CD4-positive, CD25-positive, alpha-beta regulatory T cell (primary cell): ENCODE measurements around the gene AIP. TPM values are rescaled to one million over a fixed set of nuclear protein-coding genes. Genes with fewer than 3 reads are reported as not detected.
A peak's percentile ranks its signal among the peaks of the same experiment; 100 is the strongest.

ENCODE experiments used
- ATAC-seq, 2 donors: fragments of 150-1000 bp; cut with Tn5 transposase; one replicate each; pipeline ENCODE4 v1.10.0; 2021; ENCODE audit warnings: low read depth in 2 of 2, moderate number of reproducible peaks in 2 of 2, moderate library complexity in 1 of 2
- DNase-seq, 3 donors: peaks; one replicate each; pipeline versions ENCODE4 v3.0.0 to v3.0.0-alpha.2; 2012 to 2022; ENCODE audit warnings: mixed read lengths in 1 of 3
- H3K27ac ChIP-seq: one replicate; pipeline ENCODE4 v1.7.0; 2013; ENCODE audit warnings: mild to moderate bottlenecking, low read length; ENCODE audit not compliant: insufficient read depth, poor library complexity, severe bottlenecking
- H3K27me3 ChIP-seq: one replicate; pipeline ENCODE4 v1.7.0; 2013; ENCODE audit warnings: low read length; ENCODE audit not compliant: control insufficient read depth, insufficient read depth
- H3K36me3 ChIP-seq: one replicate; pipeline ENCODE4 v1.7.0; 2013; ENCODE audit warnings: mild to moderate bottlenecking, low read length, moderate library complexity; ENCODE audit not compliant: control insufficient read depth, insufficient read depth
- H3K4me1 ChIP-seq: 2 replicates; pipeline ENCODE4 v1.7.0; 2013; ENCODE audit warnings: mild to moderate bottlenecking, low read length; ENCODE audit not compliant: insufficient read depth, control insufficient read depth, poor library complexity, severe bottlenecking
- H3K4me3 ChIP-seq: one replicate; pipeline ENCODE4 v1.7.0; 2013; ENCODE audit warnings: low read depth, mild to moderate bottlenecking, low read length, moderate library complexity
- H3K9me3 ChIP-seq, 2 experiments: 1 replicate in 1 of 2; 2 replicates in 1 of 2; pipeline ENCODE4 v1.7.0; 2013; ENCODE audit warnings: low read length in 2 of 2, mild to moderate bottlenecking in 1 of 2, moderate library complexity in 1 of 2; ENCODE audit not compliant: control insufficient read depth in 2 of 2
- H3K27ac Mint-ChIP-seq, 3 donors: one replicate each; pipeline ENCODE4 v1.8.0; 2020 to 2022; ENCODE audit warnings: mild to moderate bottlenecking in 3 of 3, mixed read lengths in 3 of 3, moderate library complexity in 2 of 3
- H3K27me3 Mint-ChIP-seq: one replicate; pipeline ENCODE4 v1.8.0; 2022; ENCODE audit warnings: mild to moderate bottlenecking, mixed read lengths
- H3K36me3 Mint-ChIP-seq: one replicate; pipeline ENCODE4 v1.8.0; 2020; ENCODE audit warnings: mixed read lengths
- H3K4me1 Mint-ChIP-seq, 4 donors: one replicate each; pipeline ENCODE4 v1.8.0; 2020 to 2022; ENCODE audit warnings: mixed read lengths in 4 of 4, mild to moderate bottlenecking in 1 of 4
- H3K4me3 Mint-ChIP-seq, 4 donors: one replicate each; pipeline ENCODE4 v1.8.0; 2020 to 2022; ENCODE audit warnings: mild to moderate bottlenecking in 4 of 4, mixed read lengths in 4 of 4, moderate library complexity in 3 of 4
- H3K9me3 Mint-ChIP-seq, 7 donors: one replicate each; pipeline ENCODE4 v1.8.0; 2020 to 2022; ENCODE audit warnings: mixed read lengths in 7 of 7, mild to moderate bottlenecking in 3 of 7, moderate library complexity in 2 of 7
- polyA plus RNA-seq, 4 donors: library from polyadenylated mRNA; unstranded; fragments of 300-500 nt; fragmentation: Illumina TruSeq; gene quantifications; one replicate each; pipeline ENCODE4 v1.2.3, GENCODE V29; 2021
- total RNA-seq: library from RNA; stranded (reverse); gene quantifications from one replicate; pipeline ENCODE4 v1.2.3, GENCODE V29; 2022

The AIP gene
- total and polyA plus RNA-seq, 5 donors from 2014 or later, result 124 to 234 (median 213) TPM

DNA sequence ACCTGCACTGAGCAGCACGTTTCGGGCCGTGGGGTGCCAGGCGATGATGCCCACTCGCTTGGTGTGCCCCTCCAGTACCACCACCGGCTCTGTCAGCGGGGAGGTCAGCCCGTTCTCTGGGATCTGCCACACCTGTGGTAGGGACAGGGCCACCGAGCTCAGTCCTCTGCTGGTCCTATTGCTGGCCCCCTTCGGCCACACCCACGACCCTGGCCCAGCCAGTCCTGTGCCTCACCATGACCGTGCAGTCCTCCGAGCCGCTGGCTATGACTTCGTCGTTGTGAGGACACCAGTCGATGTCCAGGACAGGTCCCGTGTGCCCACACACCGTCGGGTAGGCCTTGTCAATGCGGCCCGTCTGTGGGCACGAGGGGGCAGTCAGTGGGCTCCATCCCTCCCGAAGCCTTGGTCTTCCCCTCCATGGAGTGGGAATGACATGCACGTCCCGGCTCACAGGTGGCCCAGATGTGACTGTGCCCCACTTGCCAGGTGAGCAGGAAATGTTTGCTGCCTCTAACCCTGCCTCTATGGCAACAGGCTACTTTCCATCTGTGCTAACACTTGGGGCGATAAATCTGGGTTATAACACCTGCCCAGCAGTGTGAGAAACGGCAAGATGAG is 41.0 kb upstream of the AIP start:
- Histone ChIP-seq H3K27ac (peak overlapping the region; percentile 94), H3K36me3 (no peaks in the 10 kb centered on the region), H3K9me3 (no peaks in the 10 kb centered on the region), H3K27me3 (no peaks in the 10 kb centered on the region), H3K4me1 (peaks cover 93% of the 10 kb centered on the region), H3K4me3 (no peak overlapping the region)
- ATAC-seq, result no peak
- Mint-ChIP-seq H3K36me3 (peaks cover under 1% of the 10 kb centered on the region), H3K4me1 (peaks cover 11 to 79% (median 48%) of the 10 kb centered on the region in 4 donors), H3K9me3 (peaks cover 0 to 2% (median 0%) of the 10 kb centered on the region in 7 donors), H3K4me3 (peak overlapping the region; percentile 57 to 94 (median 74)), H3K27ac (peak overlapping the region; percentile 76 to 90 (median 89)), H3K27me3 (no peaks in the 10 kb centered on the region)
- peak in 2 of 3 donors; percentile 43 to 54 for DNase-seq

GRCh38 chr11:67442504-67443404 is 40.1 kb upstream of the AIP start:
- H3K4me1 Mint-ChIP-seq, result peaks cover 11 to 85% (median 51%) of the 10 kb centered on the region in 4 donors
- H3K27ac Mint-ChIP-seq, result peak overlapping the region; percentile 50 to 90 (median 89)
- peaks cover 97% of the 10 kb centered on the region for H3K4me1 ChIP-seq
- H3K27me3 ChIP-seq, result no peaks in the 10 kb centered on the region
- no peaks in the 10 kb centered on the region for H3K36me3 Mint-ChIP-seq
- H3K9me3 Mint-ChIP-seq, result peaks cover 0 to 2% (median 0%) of the 10 kb centered on the region in 7 donors
- H3K4me3 Mint-ChIP-seq, result peak overlapping the region; percentile 57 to 94 (median 74)
- no peak for ATAC-seq
- no peaks in the 10 kb centered on the region for H3K9me3 ChIP-seq
- H3K36me3 ChIP-seq, result no peaks in the 10 kb centered on the region
- H3K4me3 ChIP-seq, result no peak overlapping the region
- DNase-seq, result no peak
- peak overlapping the region; percentile 94 for H3K27ac ChIP-seq
- no peaks in the 10 kb centered on the region for H3K27me3 Mint-ChIP-seq

GRCh38 chr11:67445515-67445914 is 37.3 kb upstream of the AIP start:
- Histone ChIP-seq H3K4me1 (peaks cover 86% of the 10 kb centered on the region), H3K36me3 (no peaks in the 10 kb centered on the region), H3K27me3 (no peaks in the 10 kb centered on the region), H3K27ac (peak overlapping the region; percentile 94), H3K4me3 (no peak overlapping the region), H3K9me3 (no peaks in the 10 kb centered on the region)
- no peak for DNase-seq
- peaks cover 11 to 82% (median 48%) of the 10 kb centered on the region in 4 donors for H3K4me1 Mint-ChIP-seq
- no peaks in the 10 kb centered on the region for H3K27me3 Mint-ChIP-seq
- peak overlapping the region; percentile 96 to 97 (median 97) for H3K27ac Mint-ChIP-seq
- H3K36me3 Mint-ChIP-seq, result no peaks in the 10 kb centered on the region
- no peak for ATAC-seq
- H3K9me3 Mint-ChIP-seq, result peaks cover 0 to 2% (median 0%) of the 10 kb centered on the region in 7 donors
- H3K4me3 Mint-ChIP-seq, result peak overlapping the region; percentile 83 to 91 (median 89)

GRCh38 chr11:67448220-67448609 is 34.6 kb upstream of the AIP start:
- peak overlapping the region in 2 of 4 donors; percentile 44 to 78 for H3K4me3 Mint-ChIP-seq

DNA sequence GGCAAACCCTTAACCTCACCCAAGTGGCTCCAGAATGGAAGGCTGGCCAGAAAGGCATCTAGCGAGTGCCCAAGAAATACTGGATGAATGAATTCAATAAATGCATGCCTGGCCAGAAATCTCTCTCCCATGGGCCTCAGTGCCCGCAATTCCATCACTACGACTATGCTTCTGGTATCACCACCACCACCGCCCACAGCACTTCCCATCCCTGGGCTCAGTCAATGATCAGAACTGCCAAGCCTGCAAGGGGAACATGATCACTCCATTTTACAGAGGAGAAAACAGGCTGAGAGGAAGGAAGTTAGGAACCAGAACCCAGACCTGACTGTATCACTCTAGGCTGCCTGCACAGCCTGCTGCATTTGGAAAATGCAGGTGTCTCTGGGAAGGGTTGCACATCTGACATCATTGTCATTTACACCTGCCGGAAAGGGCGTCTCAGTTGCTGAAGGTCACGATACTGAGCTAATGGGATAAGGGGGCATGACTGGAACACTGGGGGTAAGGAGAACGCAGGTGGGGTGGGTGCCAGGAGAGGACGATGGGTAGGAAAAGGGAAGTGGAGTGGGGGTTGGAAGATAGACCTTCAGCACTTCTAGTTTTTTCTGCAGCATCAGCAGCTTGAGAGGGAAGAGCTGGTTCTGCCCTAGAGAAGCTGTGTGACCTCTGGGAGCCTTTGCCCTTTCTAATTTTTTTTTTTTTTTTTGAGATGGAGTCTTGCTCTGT is 33.5 kb upstream of the AIP start:
- no peaks in the 10 kb centered on the region for H3K27me3 Mint-ChIP-seq
- no peaks in the 10 kb centered on the region for H3K36me3 ChIP-seq
- no peak overlapping the region for H3K27ac ChIP-seq
- H3K27me3 ChIP-seq, result no peaks in the 10 kb centered on the region
- no peak overlapping the region for H3K4me3 ChIP-seq
- H3K4me3 Mint-ChIP-seq, result peak overlapping the region in 1 of 4 donors; percentile 53
- H3K27ac Mint-ChIP-seq, result peak overlapping the region; percentile 7 to 97 (median 54)
- peaks cover 51% of the 10 kb centered on the region for H3K4me1 ChIP-seq
- H3K9me3 ChIP-seq, result no peaks in the 10 kb centered on the region
- H3K9me3 Mint-ChIP-seq, result no peaks in the 10 kb centered on the region
- no peak for DNase-seq
- H3K36me3 Mint-ChIP-seq, result no peaks in the 10 kb centered on the region
- no peak for ATAC-seq
- H3K4me1 Mint-ChIP-seq, result peaks cover 5 to 57% (median 32%) of the 10 kb centered on the region in 4 donors

More at GRCh38 chr11:67448220-67448609, 34.6 kb upstream of the AIP start:
- no peaks in the 10 kb centered on the region for H3K27me3 Mint-ChIP-seq
- H3K4me1 ChIP-seq, result peaks cover 61% of the 10 kb centered on the region
- ATAC-seq (no peak), DNase-seq (no peak)
- H3K9me3 Mint-ChIP-seq, result peaks cover 0 to 2% (median 0%) of the 10 kb centered on the region in 7 donors
- no peak overlapping the region for H3K4me3 ChIP-seq
- no peaks in the 10 kb centered on the region for H3K36me3 Mint-ChIP-seq
- peak overlapping the region; percentile 60 to 97 (median 79) for H3K27ac Mint-ChIP-seq
- H3K27ac ChIP-seq, result peak overlapping the region; percentile 48
- H3K27me3 ChIP-seq, result no peaks in the 10 kb centered on the region
- no peaks in the 10 kb centered on the region for H3K36me3 ChIP-seq
- H3K4me1 Mint-ChIP-seq, result peaks cover 5 to 64% (median 36%) of the 10 kb centered on the region in 4 donors
- H3K9me3 ChIP-seq, result no peaks in the 10 kb centered on the region

DNA sequence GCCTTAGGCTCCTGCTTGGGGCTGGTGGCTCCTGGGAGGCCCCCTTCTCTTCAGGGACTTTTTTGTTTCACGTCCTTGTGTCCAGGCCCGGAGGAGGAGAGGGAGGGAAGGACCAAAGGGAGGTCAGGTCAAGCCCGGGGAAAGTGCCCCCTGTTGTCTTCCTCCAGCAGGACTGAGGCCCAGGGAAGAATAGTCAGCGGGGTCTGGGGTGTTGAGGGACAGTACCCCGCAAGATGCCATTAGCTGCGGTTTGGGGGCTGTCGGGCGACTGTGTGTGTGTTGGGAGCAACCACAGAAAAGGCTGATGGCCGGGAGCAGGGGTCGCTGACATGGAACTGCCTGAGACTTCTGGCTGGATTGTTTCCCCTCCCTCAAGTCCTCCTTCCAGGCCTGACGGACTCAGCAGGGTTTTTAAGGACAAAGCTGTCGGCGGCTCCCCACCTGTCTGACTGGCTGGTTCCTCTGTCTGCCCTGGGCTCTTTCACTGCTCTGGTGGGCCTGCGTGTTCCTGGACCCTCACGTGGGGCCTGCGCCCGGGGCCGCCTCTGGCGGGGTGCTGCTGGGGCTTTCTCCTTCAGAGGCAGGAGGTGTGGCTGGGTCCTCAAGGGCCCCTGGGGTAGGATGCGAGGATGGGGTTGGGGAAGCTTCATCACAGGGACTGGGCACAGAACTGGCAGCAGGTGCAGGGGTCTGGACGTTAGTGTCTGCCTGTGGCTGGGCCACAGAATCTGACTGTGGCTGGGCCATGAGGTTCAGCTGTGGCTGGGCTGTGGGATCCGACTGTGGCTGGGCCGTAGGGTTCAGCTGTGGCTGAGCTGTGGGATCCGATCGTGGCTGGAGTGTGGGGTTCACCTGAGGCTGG is 31.8 kb upstream of the AIP start:
- no peak for ATAC-seq
- Mint-ChIP-seq H3K36me3 (no peaks in the 10 kb centered on the region), H3K27ac (no peak overlapping the region), H3K27me3 (no peaks in the 10 kb centered on the region), H3K9me3 (no peaks in the 10 kb centered on the region), H3K4me1 (peaks cover 5 to 41% (median 19%) of the 10 kb centered on the region in 4 donors), H3K4me3 (no peak overlapping the region)
- no peak for DNase-seq
- Histone ChIP-seq H3K9me3 (no peaks in the 10 kb centered on the region), H3K4me1 (peaks cover 34% of the 10 kb centered on the region), H3K27me3 (no peaks in the 10 kb centered on the region), H3K27ac (no peak overlapping the region), H3K4me3 (no peak overlapping the region), H3K36me3 (no peaks in the 10 kb centered on the region)

DNA sequence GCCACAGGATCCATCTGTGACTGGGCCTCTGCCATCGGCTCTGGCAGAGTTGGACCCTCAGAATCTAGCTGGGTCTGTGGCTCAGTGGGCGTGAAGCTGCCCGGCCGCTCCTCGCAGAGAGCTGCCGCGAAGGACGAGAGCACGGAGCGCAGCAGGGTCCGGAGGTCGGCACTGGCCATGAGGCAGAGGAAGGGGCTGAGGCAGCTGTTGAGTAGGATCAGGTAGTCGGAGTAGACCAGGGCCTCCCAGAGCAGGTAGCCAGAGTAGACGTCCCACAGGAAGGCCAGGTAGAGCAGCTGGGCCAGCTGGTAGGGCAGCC is 31.2 kb upstream of the AIP start:
- Mint-ChIP-seq H3K9me3 (no peaks in the 10 kb centered on the region), H3K4me3 (no peak overlapping the region)
- peaks cover 28% of the 10 kb centered on the region for H3K4me1 ChIP-seq

More for the DNA sequence above, 31.2 kb upstream of the AIP start:
- H3K27me3 Mint-ChIP-seq, result no peaks in the 10 kb centered on the region
- H3K36me3 ChIP-seq, result no peaks in the 10 kb centered on the region
- no peaks in the 10 kb centered on the region for H3K27me3 ChIP-seq
- peaks cover 0 to 36% (median 15%) of the 10 kb centered on the region in 4 donors for H3K4me1 Mint-ChIP-seq
- no peak overlapping the region for H3K27ac Mint-ChIP-seq
- ATAC-seq (no peak), DNase-seq (no peak)
- H3K36me3 Mint-ChIP-seq, result no peaks in the 10 kb centered on the region
- H3K9me3 ChIP-seq, result no peaks in the 10 kb centered on the region
- H3K27ac ChIP-seq, result no peak overlapping the region
- H3K4me3 ChIP-seq, result no peak overlapping the region
